GM21529 (cell line): Measurements from ENCODE around the gene OBSCN.

Source experiments
- ATAC-seq: cut with Tn5 transposase; IDR thresholded peaks from one replicate; pipeline ENCODE4 v1.9.1; 2021; ENCODE audit not compliant: unreplicated experiment

Gene OBSCN, protein sequence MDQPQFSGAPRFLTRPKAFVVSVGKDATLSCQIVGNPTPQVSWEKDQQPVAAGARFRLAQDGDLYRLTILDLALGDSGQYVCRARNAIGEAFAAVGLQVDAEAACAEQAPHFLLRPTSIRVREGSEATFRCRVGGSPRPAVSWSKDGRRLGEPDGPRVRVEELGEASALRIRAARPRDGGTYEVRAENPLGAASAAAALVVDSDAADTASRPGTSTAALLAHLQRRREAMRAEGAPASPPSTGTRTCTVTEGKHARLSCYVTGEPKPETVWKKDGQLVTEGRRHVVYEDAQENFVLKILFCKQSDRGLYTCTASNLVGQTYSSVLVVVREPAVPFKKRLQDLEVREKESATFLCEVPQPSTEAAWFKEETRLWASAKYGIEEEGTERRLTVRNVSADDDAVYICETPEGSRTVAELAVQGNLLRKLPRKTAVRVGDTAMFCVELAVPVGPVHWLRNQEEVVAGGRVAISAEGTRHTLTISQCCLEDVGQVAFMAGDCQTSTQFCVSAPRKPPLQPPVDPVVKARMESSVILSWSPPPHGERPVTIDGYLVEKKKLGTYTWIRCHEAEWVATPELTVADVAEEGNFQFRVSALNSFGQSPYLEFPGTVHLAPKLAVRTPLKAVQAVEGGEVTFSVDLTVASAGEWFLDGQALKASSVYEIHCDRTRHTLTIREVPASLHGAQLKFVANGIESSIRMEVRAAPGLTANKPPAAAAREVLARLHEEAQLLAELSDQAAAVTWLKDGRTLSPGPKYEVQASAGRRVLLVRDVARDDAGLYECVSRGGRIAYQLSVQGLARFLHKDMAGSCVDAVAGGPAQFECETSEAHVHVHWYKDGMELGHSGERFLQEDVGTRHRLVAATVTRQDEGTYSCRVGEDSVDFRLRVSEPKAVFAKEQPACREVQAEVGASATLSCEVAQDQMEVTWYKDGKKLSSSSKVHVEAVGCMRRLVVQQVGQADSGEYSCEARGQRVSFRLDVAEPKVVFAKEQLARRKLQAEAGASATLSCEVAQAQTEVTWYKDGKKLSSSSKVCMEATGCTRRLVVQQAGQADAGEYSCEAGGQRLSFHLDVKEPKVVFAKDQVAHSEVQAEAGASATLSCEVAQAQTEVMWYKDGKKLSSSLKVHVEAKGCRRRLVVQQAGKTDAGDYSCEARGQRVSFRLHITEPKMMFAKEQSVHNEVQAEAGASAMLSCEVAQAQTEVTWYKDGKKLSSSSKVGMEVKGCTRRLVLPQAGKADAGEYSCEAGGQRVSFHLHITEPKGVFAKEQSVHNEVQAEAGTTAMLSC (N-terminal part only)

DNA sequence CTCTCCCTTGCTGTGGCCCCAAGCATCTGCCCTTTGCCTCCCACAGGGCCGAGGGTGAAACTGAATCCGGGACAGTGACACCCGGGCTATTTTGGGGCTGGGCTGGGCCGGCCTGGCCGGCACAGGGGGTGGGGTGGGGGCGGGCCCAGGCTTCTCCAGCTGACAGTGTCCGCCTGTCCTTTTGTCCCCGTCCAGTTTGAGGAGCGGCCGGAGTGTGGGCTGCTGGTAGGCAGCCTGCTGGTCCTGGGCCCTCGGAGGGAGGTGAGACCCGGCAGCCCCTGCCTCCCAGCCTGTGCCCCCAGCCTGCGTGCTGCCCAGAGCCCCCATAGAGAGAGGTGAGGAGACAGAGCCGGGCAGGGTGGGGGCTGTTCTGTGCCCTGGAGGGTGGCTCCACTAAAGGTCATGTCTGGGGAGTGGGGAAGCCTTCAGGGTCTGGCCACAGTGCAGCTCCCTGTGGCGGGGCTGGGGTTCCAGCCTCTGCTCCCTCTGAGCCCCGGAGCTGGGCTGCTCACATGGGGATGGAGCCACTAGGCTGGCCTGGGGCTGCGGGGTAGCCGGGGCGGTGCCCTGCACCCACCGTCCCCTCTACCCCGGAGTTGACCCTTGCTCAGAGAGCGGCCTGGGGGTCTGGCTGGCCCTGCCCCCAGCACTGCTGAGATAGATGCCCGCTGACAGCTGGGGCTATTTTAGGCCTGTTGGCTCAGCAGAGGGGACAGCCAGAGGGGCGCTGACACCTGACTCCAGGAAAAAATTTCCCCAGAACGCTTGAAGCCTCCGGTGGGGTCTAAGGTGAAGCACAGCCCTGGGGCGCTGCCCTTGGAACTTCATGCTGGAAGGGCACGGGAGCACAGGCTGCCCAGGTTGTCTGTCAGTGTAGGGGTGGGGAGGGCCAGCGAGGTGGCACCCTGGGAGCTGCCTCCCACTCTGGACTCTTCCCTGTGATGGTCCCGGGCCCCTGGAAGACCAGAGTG is at the start of gene OBSCN:
OBSCN (plus strand) TSS at position 194 of the 971 bp plus-strand sequence. CDS start 3,740 bp downstream, outside the sequence.
- no peak for ATAC-seq

DNA sequence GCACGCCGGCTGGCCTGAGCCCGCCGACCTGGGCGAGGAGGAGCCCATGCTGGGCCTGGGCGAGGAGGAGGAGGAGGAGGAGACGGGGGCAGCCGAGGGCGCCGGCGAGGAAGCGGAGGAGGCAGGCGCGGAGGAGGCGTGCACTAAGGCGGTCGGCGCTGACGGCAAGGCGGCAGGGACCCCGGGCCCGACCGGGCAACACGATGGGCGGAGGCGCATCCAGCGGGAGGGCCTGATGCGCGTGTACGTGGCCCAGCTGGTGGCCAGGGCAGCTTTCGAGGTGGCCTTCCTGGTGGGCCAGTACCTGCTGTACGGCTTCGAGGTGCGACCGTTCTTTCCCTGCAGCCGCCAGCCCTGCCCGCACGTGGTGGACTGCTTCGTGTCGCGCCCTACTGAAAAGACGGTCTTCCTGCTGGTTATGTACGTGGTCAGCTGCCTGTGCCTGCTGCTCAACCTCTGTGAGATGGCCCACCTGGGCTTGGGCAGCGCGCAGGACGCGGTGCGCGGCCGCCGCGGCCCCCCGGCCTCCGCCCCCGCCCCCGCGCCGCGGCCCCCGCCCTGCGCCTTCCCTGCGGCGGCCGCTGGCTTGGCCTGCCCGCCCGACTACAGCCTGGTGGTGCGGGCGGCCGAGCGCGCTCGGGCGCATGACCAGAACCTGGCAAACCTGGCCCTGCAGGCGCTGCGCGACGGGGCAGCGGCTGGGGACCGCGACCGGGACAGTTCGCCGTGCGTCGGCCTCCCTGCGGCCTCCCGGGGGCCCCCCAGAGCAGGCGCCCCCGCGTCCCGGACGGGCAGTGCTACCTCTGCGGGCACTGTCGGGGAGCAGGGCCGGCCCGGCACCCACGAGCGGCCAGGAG is 49.5 kb upstream of the OBSCN start:
- no peak for ATAC-seq

DNA sequence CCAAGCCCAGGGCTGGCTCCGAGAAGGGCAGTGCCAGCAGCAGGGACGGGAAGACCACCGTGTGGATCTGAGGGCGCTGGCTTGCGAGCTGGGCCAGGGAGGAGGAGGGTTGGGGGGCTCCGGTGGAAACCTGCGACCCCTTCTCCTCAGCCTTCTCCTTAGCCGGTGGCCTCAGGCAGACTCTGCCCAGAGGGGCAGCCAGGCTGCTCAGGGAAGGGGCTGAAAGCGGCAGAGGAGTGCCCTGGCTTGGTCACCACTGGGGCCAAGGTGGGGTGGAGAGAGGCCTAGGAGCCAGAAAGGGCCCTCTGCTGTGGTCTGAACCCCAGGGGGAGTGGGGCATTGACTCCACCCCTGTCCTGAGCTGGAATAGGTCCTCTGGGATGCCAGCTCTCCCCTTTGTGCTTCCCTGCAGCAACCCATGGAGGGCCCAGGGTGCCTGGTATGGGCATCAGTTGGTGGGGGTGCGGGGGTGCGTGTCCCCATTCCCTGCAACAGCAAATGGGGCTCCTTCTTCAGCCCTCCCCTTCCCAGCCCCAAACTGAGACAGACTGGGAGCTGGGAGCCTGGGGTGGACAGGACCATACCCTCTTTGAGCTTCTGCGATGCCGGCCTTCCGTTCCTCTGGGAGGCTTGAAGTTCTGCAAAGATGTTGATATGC is 48.7 kb upstream of the OBSCN start:
- ATAC-seq = no peak

DNA sequence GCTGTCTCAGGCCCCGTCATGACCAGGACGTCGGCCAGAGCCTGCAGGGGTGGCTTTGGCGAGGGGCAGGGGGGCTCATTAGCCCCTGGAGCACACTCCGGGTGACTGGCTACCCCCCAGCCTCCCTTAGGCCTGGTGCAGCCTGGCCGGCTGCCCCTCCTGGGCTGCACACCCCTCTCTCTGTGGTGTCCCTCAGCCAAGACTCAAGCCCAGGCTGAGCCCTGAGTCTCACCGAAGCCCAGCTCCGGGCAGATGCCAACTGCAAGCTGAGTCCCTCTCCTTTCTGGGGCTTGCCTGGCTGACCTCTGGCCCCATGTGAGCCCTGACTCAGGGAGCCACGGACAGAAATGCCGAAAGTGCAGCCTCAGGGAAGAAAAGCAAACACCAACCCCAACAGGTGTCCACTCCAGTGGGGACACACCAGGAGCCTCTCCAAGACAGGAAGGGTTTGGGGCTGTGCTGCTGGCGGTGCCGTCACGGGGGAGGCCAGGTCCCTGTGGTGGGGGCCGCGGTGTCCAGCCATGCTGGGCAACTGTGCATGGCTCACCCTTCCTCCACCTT is 47.6 kb upstream of the OBSCN start:
- ATAC-seq = no peak

DNA sequence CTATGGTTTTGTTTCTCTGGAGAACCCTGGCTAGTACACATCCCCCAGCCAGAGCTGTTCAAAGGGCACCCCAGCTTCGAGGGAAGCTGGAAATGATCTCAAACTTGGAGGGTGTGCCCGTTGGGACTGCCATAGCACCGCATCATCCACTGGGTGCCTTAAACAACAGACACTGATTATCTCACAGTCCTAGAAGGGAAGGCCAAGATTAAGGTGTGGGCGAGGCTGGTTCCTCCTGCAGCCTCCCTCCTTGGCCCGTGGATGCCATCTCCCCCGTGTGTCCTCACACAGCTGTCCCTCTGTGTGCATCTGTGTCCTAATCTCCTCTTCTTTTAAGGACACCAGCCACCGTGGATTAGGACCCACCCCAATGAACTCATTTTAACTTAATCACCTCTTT is 46.5 kb upstream of the OBSCN start:
- ATAC-seq = no peak

DNA sequence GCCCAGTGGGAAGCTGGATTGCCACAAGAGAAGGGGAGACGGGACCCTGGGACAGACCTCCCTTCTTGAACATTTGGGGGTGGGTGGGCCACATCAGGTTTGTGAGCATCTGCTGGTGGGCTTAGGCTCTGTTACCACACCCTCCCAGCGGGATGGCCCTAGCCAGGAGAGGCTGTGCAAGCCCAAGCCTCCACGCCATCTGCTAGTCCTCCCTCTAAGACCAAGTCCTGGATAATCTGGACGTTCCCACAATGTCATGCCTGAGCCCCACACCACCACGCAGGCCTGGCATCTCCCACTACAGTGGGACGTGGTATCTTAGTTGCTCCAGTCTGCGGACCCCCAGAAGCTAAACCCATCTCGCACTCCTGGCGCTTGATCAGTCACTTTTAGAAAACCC is 46.0 kb upstream of the OBSCN start:
- ATAC-seq = no peak

DNA sequence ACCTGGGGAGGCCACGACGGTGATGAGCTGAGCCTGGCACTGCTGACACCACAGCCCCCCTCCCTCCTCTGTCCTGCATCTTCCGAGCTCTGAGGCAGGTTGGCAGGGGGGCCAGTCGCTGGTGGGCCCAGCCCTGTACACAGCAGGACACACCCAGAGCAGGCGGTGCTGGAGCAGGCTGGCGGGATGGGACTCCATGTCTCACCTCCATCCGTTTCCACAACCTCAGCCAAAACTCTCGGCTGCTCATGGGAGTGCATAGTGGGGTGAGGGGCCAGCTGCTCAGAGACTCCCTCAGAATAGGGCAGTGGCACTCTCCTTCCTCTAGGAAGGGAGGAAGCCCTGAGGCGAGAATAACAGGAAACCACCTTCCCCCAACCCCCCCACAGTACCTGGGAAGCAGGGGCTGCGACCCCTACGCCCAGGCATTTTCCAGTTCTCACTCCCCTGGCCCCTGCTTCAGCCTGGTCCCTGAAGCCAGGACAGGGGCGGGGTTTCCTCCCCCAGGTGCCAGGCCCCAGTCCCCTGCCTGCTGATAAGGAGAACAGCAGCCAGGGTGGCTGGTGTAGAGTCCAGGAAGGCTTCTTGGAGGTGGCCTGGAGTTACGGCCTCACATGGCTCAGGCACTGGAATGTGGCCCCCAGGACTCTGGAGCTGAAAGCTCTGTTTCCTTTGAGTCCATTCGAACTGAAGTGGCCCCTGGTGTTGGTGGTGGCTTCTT is 45.4 kb upstream of the OBSCN start:
- ATAC-seq = no peak

DNA sequence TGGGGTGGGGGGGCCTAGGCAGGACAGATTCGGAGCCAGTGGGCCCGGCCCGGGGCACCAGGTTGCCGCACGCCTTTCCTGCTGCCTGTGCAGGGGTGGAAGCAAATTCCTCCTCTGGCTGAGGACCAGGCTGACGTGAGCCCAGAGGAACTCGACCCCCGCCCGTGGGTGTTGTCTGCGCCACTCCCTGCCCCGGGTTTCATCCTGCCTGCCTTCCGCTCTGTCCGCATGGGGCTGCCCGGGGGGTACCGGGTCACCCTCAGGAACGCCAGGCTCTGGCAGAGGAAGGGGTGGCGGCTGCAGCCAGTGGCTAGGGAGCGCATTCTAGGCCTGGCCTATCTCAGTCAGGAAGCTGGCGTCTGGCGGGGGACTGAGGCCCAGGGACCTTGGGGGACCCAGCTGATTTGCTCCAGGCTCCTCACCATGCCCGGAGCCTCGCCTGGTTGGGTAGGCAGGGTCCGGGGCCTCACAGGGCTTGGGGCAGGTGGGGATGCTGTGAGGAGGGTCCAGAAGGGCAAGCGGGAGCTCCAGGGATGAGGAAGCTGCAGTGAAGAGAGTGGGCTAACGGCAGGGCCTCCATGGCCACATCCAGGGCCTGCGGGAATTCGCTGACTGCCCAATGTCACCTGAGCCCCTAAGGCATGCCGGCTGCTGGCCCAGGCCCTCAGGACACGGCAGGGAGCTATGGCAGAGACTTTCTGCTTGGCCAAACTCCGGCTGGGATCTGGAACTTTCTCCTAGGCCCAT is 44.7 kb upstream of the OBSCN start:
- ATAC-seq = no peak

DNA sequence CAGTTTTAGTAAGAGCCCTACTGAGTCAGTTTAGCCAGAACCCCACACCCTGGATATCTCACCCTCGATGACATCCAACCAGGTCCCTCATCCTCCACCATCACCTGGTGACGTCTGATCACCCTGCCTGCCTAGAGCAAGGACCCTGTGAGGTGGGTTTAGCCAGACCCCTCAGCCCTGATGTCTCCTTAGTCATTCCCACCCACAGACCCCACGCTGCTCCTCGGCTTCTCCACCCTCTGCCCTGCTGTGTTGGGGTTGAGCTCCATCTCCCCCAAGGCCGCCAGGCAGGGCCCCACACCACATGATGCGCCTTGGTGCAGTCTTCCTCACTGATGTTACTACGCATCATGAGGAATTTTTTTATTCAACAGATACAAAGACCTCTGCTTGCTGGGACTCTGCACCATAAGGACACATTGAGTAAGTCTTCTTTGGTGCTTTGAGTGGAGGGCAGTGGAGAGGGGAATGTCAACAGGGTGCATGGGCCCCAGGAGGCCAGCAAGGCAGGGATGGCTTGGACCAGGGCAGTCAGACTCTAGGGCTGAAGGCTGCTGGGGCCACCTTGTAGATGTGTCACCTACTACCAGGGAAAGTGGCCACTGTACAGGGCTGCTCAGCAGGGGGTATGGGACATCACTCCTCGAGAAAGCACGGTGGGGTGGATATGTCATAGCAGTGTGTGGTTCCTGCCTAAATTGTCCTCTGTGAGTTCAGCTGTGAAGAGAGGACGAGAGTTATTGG is 43.9 kb upstream of the OBSCN start:
- ATAC-seq = no peak

DNA sequence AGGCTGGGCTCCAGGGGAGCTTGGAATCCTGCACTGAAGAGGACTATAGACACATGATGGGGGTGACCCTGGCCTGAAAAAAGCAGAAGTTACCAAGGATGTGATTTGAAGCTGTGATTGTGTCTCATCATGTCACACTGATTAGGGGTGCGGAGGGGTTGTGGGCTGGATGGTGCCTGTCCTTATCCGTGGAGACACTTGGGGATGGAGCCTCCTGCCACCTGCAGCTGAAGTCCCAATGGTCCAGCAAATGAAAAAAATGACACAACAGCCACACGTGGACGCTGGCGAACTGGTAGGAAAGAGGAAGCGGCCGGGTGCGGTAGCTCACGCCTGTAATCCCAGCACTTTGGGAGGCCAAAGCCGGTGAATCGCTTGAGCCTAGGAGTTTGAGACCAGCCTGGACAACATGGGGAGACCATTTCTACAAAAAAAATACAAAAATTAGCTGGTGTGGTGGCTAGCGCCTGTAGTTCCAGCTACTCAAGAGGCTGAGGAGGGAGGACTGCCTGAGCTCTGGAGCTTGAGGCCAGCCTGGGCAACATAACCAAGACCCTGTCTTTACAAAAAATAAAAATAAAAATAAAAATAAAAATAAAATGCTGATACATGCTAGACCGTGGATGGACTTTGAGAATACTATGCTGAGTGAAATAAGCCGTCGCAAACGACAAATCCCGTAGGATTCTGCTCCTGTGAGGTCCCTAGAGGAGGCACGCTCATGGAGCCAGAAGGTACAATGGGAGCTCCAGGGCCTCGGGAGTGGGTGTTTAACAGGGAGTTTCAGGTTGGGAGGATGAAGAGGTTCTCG is 43.1 kb upstream of the OBSCN start:
- no peak for ATAC-seq

DNA sequence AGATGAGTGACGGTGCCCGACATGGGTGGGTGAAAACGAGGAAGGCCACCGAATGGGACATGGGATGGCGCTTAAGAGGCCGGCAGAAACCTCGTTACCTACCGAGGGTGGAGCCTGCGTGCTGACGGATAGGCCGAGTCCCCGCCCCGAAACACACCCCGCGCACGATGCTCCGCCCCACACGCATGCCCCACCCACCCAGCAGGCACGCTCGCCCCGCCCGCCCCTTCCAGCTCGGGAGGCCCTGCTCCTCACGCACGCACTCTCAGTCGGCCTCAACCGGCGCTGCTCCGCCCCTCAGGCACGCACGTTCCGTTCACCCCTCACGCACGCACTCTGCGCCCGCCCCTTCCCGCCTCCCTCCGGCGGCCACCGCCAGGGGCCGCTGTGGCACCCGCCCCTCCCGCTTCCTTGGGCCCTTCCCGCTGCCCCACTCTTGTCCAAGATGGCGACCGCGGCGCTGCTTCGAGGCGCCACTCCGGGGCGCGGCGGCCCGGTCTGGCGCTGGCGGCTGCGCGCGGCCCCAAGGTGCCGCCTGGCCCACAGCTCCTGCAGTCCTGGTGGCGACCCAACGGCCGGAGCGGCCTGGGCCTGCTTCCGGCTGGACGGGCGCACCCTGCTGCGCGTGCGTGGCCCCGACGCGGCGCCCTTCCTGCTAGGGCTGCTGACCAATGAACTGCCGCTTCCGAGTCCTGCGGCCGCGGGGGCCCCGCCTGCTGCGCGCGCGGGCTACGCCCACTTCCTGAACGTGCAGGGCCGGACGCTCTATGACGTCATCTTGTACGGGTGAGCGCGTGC is 42.3 kb upstream of the OBSCN start, which contains the start of gene IBA57:
IBA57 (plus strand) TSS at position 433 of the 798 bp plus-strand sequence; CDS start at position 446, 13 bp downstream.
- ATAC-seq = peak; percentile 79

DNA sequence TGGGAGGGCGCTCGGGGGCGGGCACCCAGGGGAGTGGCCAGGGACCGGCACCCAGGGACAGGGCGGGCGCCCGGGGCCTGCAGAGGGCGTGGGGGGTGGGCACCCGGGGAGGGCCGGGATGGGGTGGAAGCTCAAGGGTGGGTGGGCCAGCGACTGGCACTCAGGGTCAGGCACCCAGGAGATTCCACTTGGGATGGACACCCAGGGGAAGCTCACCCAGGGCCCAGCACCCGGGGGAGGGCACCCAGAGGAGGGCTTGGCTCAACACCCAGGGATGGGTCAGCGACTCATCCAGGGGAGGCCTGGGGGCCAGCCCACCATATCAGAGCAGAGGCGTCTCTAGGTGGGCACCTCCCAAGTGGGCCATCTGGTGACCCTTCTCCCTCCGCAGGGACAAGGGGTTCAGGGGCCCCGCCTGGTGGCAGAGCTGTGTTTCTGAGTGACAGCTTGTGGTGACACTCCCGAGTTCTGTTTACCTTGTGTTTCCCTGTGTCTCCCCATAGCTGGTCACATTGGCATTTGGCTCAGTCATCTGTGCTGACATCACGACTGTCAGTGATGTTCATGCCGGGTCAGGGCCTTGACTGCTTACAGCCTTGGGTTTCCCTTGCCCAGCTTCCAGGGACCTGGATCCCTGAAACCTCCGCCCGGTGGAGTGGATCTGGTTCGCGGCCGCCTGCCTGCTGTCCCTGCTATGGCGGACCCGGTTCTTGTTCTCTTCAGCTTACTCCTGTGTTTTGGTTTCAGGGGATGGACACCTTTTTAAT is 41.5 kb upstream of the OBSCN start:
- peak; percentile 31 for ATAC-seq

DNA sequence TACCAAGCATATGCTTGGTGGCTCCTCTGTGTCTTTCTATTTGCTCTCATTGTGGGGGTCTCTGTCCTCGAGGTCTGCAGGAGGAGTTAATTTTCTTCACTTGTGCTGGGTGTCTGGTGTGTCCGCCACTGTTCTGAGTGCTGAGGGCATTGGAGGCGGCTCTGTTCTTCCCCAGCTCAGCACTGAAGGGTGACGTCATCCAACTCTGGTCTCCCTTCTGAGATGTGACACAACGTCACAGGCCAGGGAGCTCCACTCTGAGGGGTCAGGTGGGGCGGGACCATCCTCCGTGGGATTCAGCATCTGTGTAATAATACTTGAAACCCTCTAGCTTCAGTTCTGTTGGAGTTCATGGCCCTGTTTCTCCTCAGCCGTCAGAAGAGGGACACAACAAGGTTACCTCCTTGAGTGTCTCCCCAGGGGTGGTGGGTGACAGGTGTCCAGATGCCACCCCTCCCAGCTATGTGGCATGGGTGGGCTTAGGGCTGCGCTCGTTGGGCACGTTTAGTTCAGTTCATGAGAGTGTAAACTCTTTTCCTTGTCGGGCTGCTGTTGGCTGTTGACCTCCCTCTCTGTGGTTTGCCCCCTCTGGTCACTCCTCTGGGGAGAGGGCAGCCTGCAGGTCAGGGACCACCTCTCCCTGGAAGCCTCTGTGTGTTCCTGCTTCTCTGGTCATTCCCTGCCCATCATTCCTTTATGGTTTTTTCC is 39.1 kb upstream of the OBSCN start:
- no peak for ATAC-seq
